Hippocampal formation (tissue), 2 donors: ENCODE measurements around the gene SEC61B.
"Not testable (repeated sequence)": the region's sequence is repeated elsewhere in the genome, so short reads cannot be mapped to it uniquely, and the experiment has no call there.

Experiments used
- DNase-seq, 2 donors: peaks; one replicate each; lab custom pipeline; 2025; lab: John Stamatoyannopoulos, UW

Gene SEC61B

GRCh38 chr9:99192786-99193465 is 29.2 kb upstream of the SEC61B start:
- DNase-seq = no peak

GRCh38 chr9:99193466-99193821 is 28.6 kb upstream of the SEC61B start:
- DNase-seq = no peak

GRCh38 chr9:99196484-99196883 is 25.6 kb upstream of the SEC61B start:
- DNase-seq = not testable (repeated sequence)

- no peak for DNase-seq
These were observed 24.9 kb upstream of the SEC61B start for GRCh38 chr9:99197124-99197630.

GRCh38 chr9:99197987-99198386 is 24.1 kb upstream of the SEC61B start:
- no peak for DNase-seq

- DNase-seq = no peak
These were observed 22.0 kb upstream of the SEC61B start for GRCh38 chr9:99199938-99200539.

GRCh38 chr9:99201603-99202002 is 20.5 kb upstream of the SEC61B start:
- DNase-seq = no peak

- no peak for DNase-seq
These were observed 11.5 kb upstream of the SEC61B start for GRCh38 chr9:99210572-99210971.

- DNase-seq = no peak
These were observed 10.3 kb upstream of the SEC61B start for GRCh38 chr9:99211746-99212145.

- no peak for DNase-seq
These were observed 8.9 kb upstream of the SEC61B start for GRCh38 chr9:99213197-99213596.

- no peak for DNase-seq
These were observed 6.0 kb upstream of the SEC61B start for GRCh38 chr9:99216073-99216472.

GRCh38 chr9:99220011-99220410 is 2.1 kb upstream of the SEC61B start:
- DNase-seq = no peak

- no peak for DNase-seq
These were observed 839 bp upstream of the SEC61B start for GRCh38 chr9:99221266-99221620.

- DNase-seq = no peak
These were observed 561 bp downstream of the SEC61B start for GRCh38 chr9:99222416-99223270.

GRCh38 chr9:99224445-99224844 is 2.4 kb downstream of the SEC61B start:
- DNase-seq = no peak

- no peak for DNase-seq
These were observed 4.0 kb downstream of the SEC61B start for GRCh38 chr9:99226054-99226453.

GRCh38 chr9:99230206-99230605 is 8.1 kb downstream of the SEC61B start:
- DNase-seq = no peak

GRCh38 chr9:99231711-99232110 is 9.6 kb downstream of the SEC61B start:
- no peak for DNase-seq

GRCh38 chr9:99234618-99235017 is 12.5 kb downstream of the SEC61B start:
- no peak for DNase-seq

- no peak for DNase-seq
These were observed 13.0 kb downstream of the SEC61B start for GRCh38 chr9:99235069-99235468.

- no peak for DNase-seq
These were observed 14.0 kb downstream of the SEC61B start for GRCh38 chr9:99235926-99236634.

GRCh38 chr9:99237356-99237755 is 15.3 kb downstream of the SEC61B start:
- DNase-seq = no peak
